HEK293 (cell line): ENCODE data around the gene ZNF154.
A peak's percentile ranks its signal among the peaks of the same experiment; 100 is the strongest.

Experiments
- CTCF ChIA-PET: fragments of 350-600 bp; formaldehyde crosslinking; extraction: SDS; loops from one replicate; lab custom pipeline; 2021; ENCODE audit warnings: antibody characterized with exemption; lab: Yijun Ruan, JAX
- POLR2A ChIA-PET: fragments of 300-600 bp; formaldehyde crosslinking; extraction: SDS; loops from one replicate; lab custom pipeline; 2020; ENCODE audit warnings: antibody characterized with exemption, inconsistent platforms; lab: Yijun Ruan, JAX
- H3K27ac ChIP-seq: fragments of 200-500 bp; sonication (Bioruptor generic); 2 replicates; pipeline ENCODE4 v1.5.1; 2014; ENCODE audit warnings: low read depth, low read length, control low read depth, inconsistent platforms; ENCODE audit errors: extremely low read depth
- H3K36me3 ChIP-seq, 2 experiments: fragments of 200-500 bp in 1 of 2; sonication (Bioruptor generic) in 1 of 2; 1 replicate in 1 of 2; 2 replicates in 1 of 2; pipeline ENCODE4 v1.5.1; 2014 to 2017; ENCODE audit warnings: inconsistent platforms in 2 of 2, low read length in 2 of 2; ENCODE audit not compliant: control insufficient read depth in 2 of 2, insufficient read depth in 1 of 2
- H3K4me1 ChIP-seq: fragments of 200-500 bp; sonication (Bioruptor generic); 2 replicates; pipeline ENCODE4 v1.5.1; 2014; ENCODE audit warnings: mild to moderate bottlenecking, low read length, inconsistent platforms; ENCODE audit not compliant: control insufficient read depth, insufficient read depth
- H3K4me3 ChIP-seq: 2 replicates; pipeline ENCODE4 v1.5.1; 2011; ENCODE audit warnings: low read depth, mild to moderate bottlenecking, control low read depth, low read length, moderate library complexity
- H3K9me3 ChIP-seq: fragments of 200-500 bp; sonication (Bioruptor generic); 2 replicates; pipeline ENCODE4 v1.5.1; 2014; ENCODE audit warnings: low read depth, low read length, inconsistent platforms; ENCODE audit not compliant: control insufficient read depth, insufficient read depth
- PRDM1 ChIP-seq: fragments of 450-650 bp; formaldehyde crosslinking; IDR thresholded peaks from 2 replicates; pipeline ENCODE4; 2016; ENCODE audit warnings: missing biosample characterization, missing genetic modification characterization
- PRDM10 ChIP-seq: fragments of 450-650 bp; formaldehyde crosslinking; IDR thresholded peaks from 2 replicates; pipeline ENCODE4 v1.5.1; 2016; ENCODE audit warnings: missing biosample characterization, missing genetic modification characterization
- REST ChIP-seq: fragments of 450-650 bp; formaldehyde crosslinking; IDR thresholded peaks from 2 replicates; pipeline ENCODE4 v1.5.1; 2016; ENCODE audit warnings: missing biosample characterization, missing genetic modification characterization
- ZNF10 ChIP-seq: fragments of 450-650 bp; formaldehyde crosslinking; IDR thresholded peaks from 2 replicates; pipeline ENCODE4 v1.5.1; 2017; ENCODE audit warnings: missing biosample characterization, missing genetic modification characterization
- ZNF138 ChIP-seq: fragments of 450-650 bp; formaldehyde crosslinking; IDR thresholded peaks from 2 replicates; pipeline ENCODE4 v1.5.1; 2016; ENCODE audit warnings: missing biosample characterization, missing genetic modification characterization, borderline replicate concordance
- ZNF19 ChIP-seq: fragments of 450-650 bp; formaldehyde crosslinking; IDR thresholded peaks from 2 replicates; pipeline ENCODE4; 2016; ENCODE audit warnings: missing biosample characterization, missing genetic modification characterization, low read depth
- ZNF280C ChIP-seq: fragments of 450-650 bp; formaldehyde crosslinking; IDR thresholded peaks from 2 replicates; pipeline ENCODE4 v1.5.1; 2016; ENCODE audit warnings: missing biosample characterization, missing genetic modification characterization
- ZNF350 ChIP-seq: fragments of 450-650 bp; formaldehyde crosslinking; IDR thresholded peaks from 2 replicates; pipeline ENCODE4 v1.5.0; 2017; ENCODE audit warnings: missing biosample characterization, mild to moderate bottlenecking, missing genetic modification characterization
- ZNF501 ChIP-seq: fragments of 450-650 bp; formaldehyde crosslinking; IDR thresholded peaks from 2 replicates; pipeline ENCODE4 v1.5.1; 2016; ENCODE audit warnings: missing biosample characterization, missing genetic modification characterization
- ZNF596 ChIP-seq: fragments of 450-650 bp; IDR thresholded peaks from 2 replicates; pipeline ENCODE4 v1.5.0; 2018; ENCODE audit warnings: missing biosample characterization, mild to moderate bottlenecking, missing genetic modification characterization, moderate library complexity
- ZNF623 ChIP-seq: fragments of 450-650 bp; formaldehyde crosslinking; IDR thresholded peaks from 2 replicates; pipeline ENCODE4 v1.5.1; 2016; ENCODE audit warnings: missing biosample characterization, missing genetic modification characterization
- ZNF639 ChIP-seq: fragments of 450-650 bp; formaldehyde crosslinking; IDR thresholded peaks from 2 replicates; pipeline ENCODE4 v1.5.1; 2016; ENCODE audit warnings: missing biosample characterization, missing genetic modification characterization
- ZNF645 ChIP-seq: fragments of 450-650 bp; formaldehyde crosslinking; IDR thresholded peaks from 2 replicates; pipeline ENCODE4; 2016; ENCODE audit warnings: missing biosample characterization, missing genetic modification characterization
- ZNF654 ChIP-seq: fragments of 450-650 bp; formaldehyde crosslinking; IDR thresholded peaks from 2 replicates; pipeline ENCODE4 v1.5.1; 2016; ENCODE audit warnings: low read depth, missing biosample characterization, missing genetic modification characterization
- ZSCAN4 ChIP-seq: fragments of 450-650 bp; formaldehyde crosslinking; IDR thresholded peaks from 2 replicates; pipeline ENCODE4 v1.5.1; 2017; ENCODE audit warnings: missing biosample characterization, missing genetic modification characterization

The ZNF154 gene

GRCh38 chr19:57664269-57665127, 44.5 kb downstream of the ZNF154 start (continued):
- TF ChIP-seq ZNF596 (no peak), PRDM1 (peak; percentile 9; the same call in 1 of the 2 replicates), ZNF10 (tag by site-specific recombination) (no peak), ZNF623 (tag by site-specific recombination) (no peak), ZNF19 (tag by site-specific recombination) (no peak), ZNF280C (tag by site-specific recombination) (no peak), REST (tag by site-specific recombination) (no peak), ZNF654 (tag by site-specific recombination) (no peak), ZNF350 (tag by site-specific recombination) (no peak), ZSCAN4 (tag by site-specific recombination) (no peak), ZNF639 (tag by site-specific recombination) (no peak), ZNF501 (tag by site-specific recombination) (no peak)
- TF ChIP-seq, all 188 proteins: peak for 32

- Histone ChIP-seq H3K9me3 (no peaks in the 10 kb centered on the region), H3K4me1 (no peaks in the 10 kb centered on the region), H3K36me3 (peaks cover 0 to 3% of the 10 kb centered on the region in 2 experiments; a peak in 1 of 3 replicates), H3K4me3 (no peak overlapping the region), H3K27ac (no peak overlapping the region)
- POLR2A ChIA-PET, result interaction anchor here (1.2 kb wide), 1 partner anchor 42 kb away, joined by 4 read pairs; the partner anchor contains the start of gene ZNF134
- CTCF ChIA-PET, result no interaction called here
- TF ChIP-seq ZNF138 (tag by site-specific recombination) (no peak), ZNF645 (no peak), PRDM10 (no peak), REST (tag by site-specific recombination) (no peak)
Observed at GRCh38 chr19:57656346-57656745, 52.7 kb downstream of the ZNF154 start.
